Measurements from ENCODE around the gene CYS1. TPM values are rescaled to one million over a fixed set of nuclear protein-coding genes. Genes with fewer than 3 reads are reported as not detected.

Gene CYS1
- polyA plus RNA-seq, 1 donor from 2014 or later, result not detected

GRCh38 chr2:10007435-10007834, 72.8 kb downstream of the CYS1 start:
- H4K20me1 ChIP-seq (ENCODE audit: insufficient read depth), result no peaks in the 10 kb centered on the region
- no peak overlapping the region for H3K4me2 ChIP-seq (ENCODE audit: low read length)

More at GRCh38 chr2:10007435-10007834, 72.8 kb downstream of the CYS1 start:
- Histone ChIP-seq H3F3A (ENCODE audit: insufficient read depth, low read length, poor library complexity, severe bottlenecking) (no peaks in the 10 kb centered on the region), H3K9me2 (ENCODE audit: insufficient read depth, low read length) (no peaks in the 10 kb centered on the region), H3K36me3 (ENCODE audit: insufficient read depth, low read length) (no peaks in the 10 kb centered on the region), H3K4me3 (ENCODE audit: low read length) (no peak overlapping the region), H3K9ac (ENCODE audit: low read length) (no peak overlapping the region), H3K9me3 (ENCODE audit: low read length) (no peaks in the 10 kb centered on the region), H2AFZ (ENCODE audit: low read depth, low read length) (no peak overlapping the region), H3K27ac (ENCODE audit: low read length) (no peak overlapping the region), H3K27me3 (ENCODE audit: insufficient read depth, low read depth, low read length) (no peaks in the 10 kb centered on the region), H3K79me2 (replicated peaks; ENCODE audit: insufficient read depth, low read length) (no peaks in the 10 kb centered on the region)
- TF ChIP-seq TAF1 (IDR thresholded peaks at IDR 0.05; ENCODE audit: low read depth), result no peak
- TF ChIP-seq SMC3 (conservative IDR thresholded peaks at IDR 0.05; ENCODE audit: poor library complexity), result no peak
- TF ChIP-seq RAD21 (conservative IDR thresholded peaks at IDR 0.05), result no peak

Small RNA genes within 50 kb of the gene (small RNA-seq; reads per million reads assigned to genes)
- gene RF00568, result 0 to 0.03 (median 0) reads per million in 3 experiments

Other genes starting within 250 kb of the CYS1 start
- gene TAF1B, start 236.9 kb downstream of the CYS1 start, polyA plus RNA-seq, result 8.7 and 11.2 TPM in 2 replicates
- 25.4 and 26.3 TPM in 2 replicates for gene GRHL1, start 128.7 kb downstream of the CYS1 start, polyA plus RNA-seq
- gene KLF11, start 36.9 kb downstream of the CYS1 start, polyA plus RNA-seq, result 5.7 and 7.0 TPM in 2 replicates
- gene RRM2, start 42.3 kb upstream of the CYS1 start, polyA plus RNA-seq, result 0.57 and 4.2 TPM in 2 replicates
- 63.4 and 67.2 TPM in 2 replicates for gene HPCAL1, start 222.5 kb upstream of the CYS1 start, polyA plus RNA-seq

Data from neural cell (in vitro differentiated cells).